ENCODE results near the gene CEBPZOS. TPM values are rescaled to one million over a fixed set of nuclear protein-coding genes. Genes with fewer than 3 reads are reported as not detected.

The CEBPZOS gene
- total and polyA plus RNA-seq, 2 of the 8 experiments (the other 6 are each of a cell fraction or from before 2014, with no cell fraction given) = 27.3 to 43.5 TPM

GRCh38 chr2:37180006-37180639 lies 16.2 kb upstream of the CEBPZOS start:
- Histone ChIP-seq H3K79me1 (ENCODE audit: low read depth, low read length) (no peaks in the 10 kb centered on the region), H3K9ac (replicated peaks in 1 of 4; ENCODE audit: extremely low read depth in 1 of 4, low read depth in 3 of 4, low read length in 3 of 4) (no peak overlapping the region), H3K14ac (ENCODE audit: insufficient read length) (no peak overlapping the region), H3K4me2 (ENCODE audit: insufficient read depth in 1 of 2, low read depth in 2 of 2, low read length in 2 of 2) (no peak overlapping the region), H3K36me3 (ENCODE audit: control insufficient read depth in 2 of 4, insufficient read depth in 4 of 4, low read length in 3 of 4) (no peaks in the 10 kb centered on the region), H3K27me3 (replicated peaks in 1 of 4; ENCODE audit: control insufficient read depth in 3 of 4, extremely low read depth in 1 of 4, insufficient read depth in 3 of 4, low read length in 3 of 4) (no peaks in the 10 kb centered on the region), H3K4me1 (replicated peaks in 1 of 4; ENCODE audit: control insufficient read depth in 3 of 4, insufficient read depth in 4 of 4, low read length in 3 of 4) (peaks cover 0 to 9% (median 3%) of the 10 kb centered on the region in 4 experiments; a peak in 3 of 7 replicates), H2BK12ac (ENCODE audit: low read depth, low read length) (no peak overlapping the region), H4K20me1 (replicated peaks in 1 of 2; ENCODE audit: control insufficient read depth in 1 of 2, insufficient read depth in 2 of 2, low read length in 2 of 2) (no peaks in the 10 kb centered on the region), H2AFZ (ENCODE audit: low read length) (peak overlapping the region; percentile 66; the same call in 1 of the 2 replicates), H3K23ac (ENCODE audit: insufficient read length) (no peak overlapping the region), H2BK20ac (ENCODE audit: low read length) (no peak overlapping the region; the same call in none of the 2 replicates), H4K8ac (ENCODE audit: extremely low read depth, insufficient read depth, low read length) (no peak overlapping the region; the same call in 1 of the 2 replicates), H3K56ac (replicated peaks; ENCODE audit: insufficient read length, low read depth, low read length) (no peak overlapping the region), H3K9me3 (ENCODE audit: insufficient read depth in 2 of 2, low read depth in 1 of 2, low read length in 1 of 2) (no peaks in the 10 kb centered on the region), H2BK120ac (replicated peaks; ENCODE audit: low read depth, low read length) (no peak overlapping the region), H2BK15ac (ENCODE audit: low read length) (no peak overlapping the region), H3K4me3 (ENCODE audit: extremely low read depth in 1 of 4, insufficient read depth in 2 of 4, low read depth in 3 of 4, low read length in 4 of 4) (no peak overlapping the region), H3K18ac (ENCODE audit: extremely low read depth, low read length) (peak overlapping the region; percentile 7; the same call in 1 of the 2 replicates), H2BK5ac (ENCODE audit: low read depth, low read length) (no peak overlapping the region), H3K27ac (ENCODE audit: low read depth, low read length) (no peak overlapping the region), H2AK5ac (ENCODE audit: low read depth, low read length) (no peak overlapping the region), H3K4ac (replicated peaks; ENCODE audit: insufficient read length, low read depth, low read length) (no peak overlapping the region), H3K79me2 (ENCODE audit: control insufficient read depth in 1 of 2, insufficient read depth in 2 of 2, low read length in 2 of 2) (no peaks in the 10 kb centered on the region), H3K23me2 (ENCODE audit: low read depth, low read length) (no peaks in the 10 kb centered on the region), H4K91ac (replicated peaks; ENCODE audit: insufficient read length, low read length) (no peak overlapping the region), H4K5ac (ENCODE audit: insufficient read length, low read depth, low read length) (peak overlapping the region; percentile 1)
- WGBS, 2 experiments (ENCODE audit: extremely low coverage in 1 of 2, insufficient coverage in 1 of 2, insufficient read length in 1 of 2, insufficient replicate concordance in 2 of 2, low coverage in 1 of 2, low lambda C conversion rate in 2 of 2, missing lambda C conversion rate in 1 of 2) = 90% methylated on average over 4 of the region's 4 CpGs; no CpG with 5 or more reads in 1 of the 2 experiments
- no peak for DNase-seq (ENCODE audit: low read depth in 1 of 2, low spot score in 2 of 2)
- POLR2A ChIA-PET (ENCODE audit: partially characterized antibody) = interaction anchor here (0.7 to 2.5 kb wide), 7 partner anchors 9 to 55 kb away, joined by 3 to 7 read pairs (median 3); partner anchors contain the start of gene CEBPZOS
- CTCF ChIA-PET (ENCODE audit: partially characterized antibody) = interaction anchor here (0.6 to 6.9 kb wide), 15 partner anchors 10 to 120 kb away, joined by 3 to 67 read pairs (median 5); partner anchors contain the start of genes CEBPZOS, NDUFAF7 and SULT6B1
- no peak for TF ChIP-seq SP2 (IDR thresholded peaks at IDR 0.05; ENCODE audit: low read length)
- TF ChIP-seq CTCF (IDR thresholded peaks at IDR 0.05; ENCODE audit: control extremely low read depth in 1 of 3, insufficient read depth in 1 of 3, low read depth in 1 of 3, low read length in 3 of 3) = peak in 1 of 3 experiments; percentile 35; a peak in 2 of 4 replicates
- peak; percentile 53 to 65 for TF ChIP-seq RAD21 (IDR thresholded peaks at IDR 0.05 in 1 of 2, conservative IDR thresholded peaks at IDR 0.05 in 1 of 2; ENCODE audit: low read depth in 2 of 2, low read length in 2 of 2)
- peak; percentile 60 for FAIRE-seq

Measured in H1 (cell line).